A549 treated with CpdA at 1 μM for 4 hours (cell line): ENCODE results near the gene OR1E2. TPM values are rescaled to one million over a fixed set of nuclear protein-coding genes. Genes with fewer than 3 reads are reported as not detected.

ENCODE experiments used
- total RNA-seq: library from RNA; stranded (reverse); fragments of 200-300 nt; extraction: Qiagen RNA extraction; gene quantifications from 5 replicates; pipeline ENCODE4 v1.2.3, GENCODE V29; 2022; ENCODE audit warnings: low read depth

Gene OR1E2
- total RNA-seq = not detected in 5 replicates

GRCh38 chr17:3433741-3434140 is at the start of gene OR1E2:
TSS of gene OR1E2 (minus strand) at chr17:3433841. CDS start at chr17:3433841, 0 bp downstream.

GRCh38 chr17:3475812-3476610 is 42.4 kb upstream of the OR1E2 start, which contains the start of gene ASPA:
TSS of gene ASPA (plus strand) at chr17:3475997. CDS start at chr17:3476160, 163 bp downstream.

GRCh38 chr17:3471599-3471998 is 38.0 kb upstream of the OR1E2 start, which contains the start of gene SPATA22:
TSS of gene SPATA22 (minus strand) at chr17:3471819. CDS start at chr17:3469325, 2,494 bp downstream.

GRCh38 chr17:3411070-3411469 is 22.6 kb downstream of the OR1E2 start, which contains the start of gene OR3A3:
TSS of gene OR3A3 (plus strand) at chr17:3411370.

GRCh38 chr17:3398310-3398709 is 35.3 kb downstream of the OR1E2 start, which contains the start of gene OR1E1:
TSS of gene OR1E1 (minus strand) at chr17:3398410. CDS start at chr17:3398410, 0 bp downstream.

GRCh38 chr17:3385869-3386816 is 47.5 kb downstream of the OR1E2 start, which contains the start of gene OR3A2:
TSS of gene OR3A2 (minus strand) at chr17:3386308.

Other genes with a start within 250 kb of the OR1E2 start
- gene OR1A2, start 236.3 kb downstream of the OR1E2 start, total RNA-seq = not detected in 5 replicates
- not detected in 5 replicates for gene OR1A1, start 226.2 kb downstream of the OR1E2 start, total RNA-seq
- gene OR3A1, start 135.5 kb downstream of the OR1E2 start, total RNA-seq = not detected in 5 replicates
- gene OR3A2, start 47.5 kb downstream of the OR1E2 start, total RNA-seq = not detected in 5 replicates
- gene OR1E1, start 35.4 kb downstream of the OR1E2 start, total RNA-seq = not detected in 5 replicates
- not detected in 5 replicates for gene OR3A3, start 22.5 kb downstream of the OR1E2 start, total RNA-seq
- gene SPATA22, start 38.0 kb upstream of the OR1E2 start, total RNA-seq = not detected in 5 replicates
- gene ASPA, start 42.2 kb upstream of the OR1E2 start, total RNA-seq = not detected in 5 replicates
- gene TRPV3, start 124.0 kb upstream of the OR1E2 start, total RNA-seq = 0.36 to 0.67 TPM (median 0.41 TPM) in 5 replicates
- 4.0 to 5.2 TPM (median 4.2 TPM) in 5 replicates for gene TRPV1, start 175.6 kb upstream of the OR1E2 start, total RNA-seq
- 12.9 to 17.0 TPM (median 15.3 TPM) in 5 replicates for gene SHPK, start 202.4 kb upstream of the OR1E2 start, total RNA-seq
- 14.1 to 15.9 TPM (median 15.1 TPM) in 5 replicates for gene CTNS, start 202.9 kb upstream of the OR1E2 start, total RNA-seq
- gene TAX1BP3, start 234.7 kb upstream of the OR1E2 start, total RNA-seq = 257 to 327 TPM (median 309 TPM) in 5 replicates
- gene EMC6, start 235.0 kb upstream of the OR1E2 start, total RNA-seq = 118 to 170 TPM (median 161 TPM) in 5 replicates